ENCODE measurements around the gene TRMT1. TPM values are rescaled to one million over a fixed set of nuclear protein-coding genes. Genes with fewer than 3 reads are reported as not detected.
A peak's percentile ranks its signal among the peaks of the same experiment; 100 is the strongest.

Gene TRMT1
- total RNA-seq, 1 experiment from 2014 or later: 35.1 TPM

DNA sequence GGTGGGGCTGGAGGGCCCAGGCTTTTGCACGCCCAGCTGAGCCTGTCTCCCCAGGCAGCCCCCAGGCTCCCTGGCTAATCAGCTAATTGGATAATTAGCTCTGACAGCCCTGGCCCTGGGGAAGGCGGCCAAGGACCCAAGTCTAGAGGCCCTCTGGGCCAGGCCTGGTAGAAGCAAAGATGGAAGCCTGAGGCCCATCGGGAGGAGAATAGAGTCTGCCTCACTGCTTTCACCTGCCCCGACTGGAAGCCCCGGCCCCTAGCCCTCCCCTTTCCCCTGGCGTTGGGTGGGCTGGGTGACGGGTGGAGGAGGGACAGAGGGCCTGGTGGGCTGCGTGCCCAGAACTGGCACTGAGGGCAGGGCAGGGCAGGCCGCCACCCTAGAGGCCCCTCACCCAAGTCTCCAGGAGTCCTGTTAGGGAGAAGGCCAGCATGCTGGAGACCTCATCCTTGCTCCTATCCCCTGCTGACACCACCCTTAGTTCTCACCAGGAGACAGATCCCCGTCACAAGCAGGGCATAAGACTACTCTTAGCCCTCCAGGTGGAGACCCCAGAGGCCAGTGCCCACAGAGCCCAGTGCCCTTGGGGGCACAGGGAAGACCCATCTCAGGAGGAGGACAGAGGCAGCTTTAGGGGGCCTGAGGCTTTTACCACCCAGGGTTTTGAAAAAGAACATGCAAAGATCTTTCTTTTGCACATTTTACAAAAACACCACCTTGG lies 25.9 kb downstream of the TRMT1 start:
- DNase-seq (ENCODE audit: low spot score): no peak

DNA sequence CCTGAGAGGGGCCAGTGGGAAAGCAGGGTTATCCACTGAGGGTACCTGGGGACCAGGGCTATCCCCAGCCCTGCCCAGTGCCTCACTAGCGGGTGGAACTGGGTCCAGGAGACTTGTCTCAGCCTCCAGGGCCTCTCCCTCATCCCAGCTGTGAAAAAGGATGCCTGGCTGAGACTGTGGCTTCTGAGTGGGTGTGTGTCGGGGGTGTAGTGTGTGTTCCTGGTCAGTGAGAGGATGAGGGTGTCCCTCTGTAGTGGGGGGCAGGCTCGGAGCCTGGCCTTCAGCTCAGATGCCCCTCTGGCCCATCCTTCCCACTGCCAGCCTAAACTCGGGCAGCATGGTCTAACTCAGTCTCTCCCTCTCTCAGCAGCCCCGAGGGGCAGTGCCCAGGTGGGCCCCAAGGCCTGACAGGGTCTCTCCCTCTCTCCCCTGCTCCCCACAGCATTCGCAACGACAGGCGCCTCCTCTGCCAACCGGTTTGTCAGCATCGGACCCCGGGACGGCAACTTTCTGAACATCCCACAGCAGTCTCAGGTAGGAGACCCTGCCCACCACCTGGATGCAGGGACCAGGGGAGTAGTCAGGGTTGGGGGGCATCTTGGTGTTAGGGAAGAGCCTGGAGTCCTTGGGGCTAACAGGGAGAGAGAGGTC lies 26.6 kb downstream of the TRMT1 start:
- no peak for DNase-seq (ENCODE audit: low spot score)

DNA sequence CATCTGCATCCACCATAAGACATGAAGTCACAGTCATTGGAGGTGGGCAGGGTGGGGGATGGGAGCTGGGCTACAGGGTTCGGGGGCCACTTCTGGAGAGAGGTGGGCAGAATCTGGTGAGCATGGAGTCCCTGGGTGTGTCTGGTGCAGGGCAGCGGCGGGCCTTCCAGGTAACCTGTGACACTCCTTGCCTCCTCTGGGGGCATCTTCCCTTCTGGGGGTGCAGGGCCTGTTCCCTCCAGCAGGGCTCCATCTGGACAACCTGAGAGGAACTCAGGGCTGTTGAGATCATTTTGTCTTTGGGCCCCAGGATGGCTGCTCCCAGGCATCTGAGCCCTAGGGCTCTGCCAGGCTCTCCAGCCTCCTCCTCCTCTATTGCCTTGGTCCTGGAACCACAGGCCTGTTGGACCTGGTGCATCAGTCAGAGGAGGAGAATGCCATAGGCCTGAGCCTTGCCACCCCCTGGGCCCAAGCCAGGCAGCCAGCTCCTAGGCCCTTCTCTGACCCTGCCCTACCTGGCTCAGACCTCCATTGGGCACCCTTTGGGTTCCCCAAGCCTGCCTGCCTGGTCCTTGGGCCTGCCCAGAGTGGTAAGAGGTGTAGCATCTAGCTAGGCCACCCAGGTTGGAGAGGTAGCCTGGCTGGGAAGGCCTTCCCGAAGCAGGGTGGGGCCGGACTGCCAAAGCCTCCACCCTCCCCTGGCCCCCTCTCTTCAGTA lies 27.2 kb downstream of the TRMT1 start:
- peak; percentile 23 for DNase-seq (ENCODE audit: low spot score)

DNA sequence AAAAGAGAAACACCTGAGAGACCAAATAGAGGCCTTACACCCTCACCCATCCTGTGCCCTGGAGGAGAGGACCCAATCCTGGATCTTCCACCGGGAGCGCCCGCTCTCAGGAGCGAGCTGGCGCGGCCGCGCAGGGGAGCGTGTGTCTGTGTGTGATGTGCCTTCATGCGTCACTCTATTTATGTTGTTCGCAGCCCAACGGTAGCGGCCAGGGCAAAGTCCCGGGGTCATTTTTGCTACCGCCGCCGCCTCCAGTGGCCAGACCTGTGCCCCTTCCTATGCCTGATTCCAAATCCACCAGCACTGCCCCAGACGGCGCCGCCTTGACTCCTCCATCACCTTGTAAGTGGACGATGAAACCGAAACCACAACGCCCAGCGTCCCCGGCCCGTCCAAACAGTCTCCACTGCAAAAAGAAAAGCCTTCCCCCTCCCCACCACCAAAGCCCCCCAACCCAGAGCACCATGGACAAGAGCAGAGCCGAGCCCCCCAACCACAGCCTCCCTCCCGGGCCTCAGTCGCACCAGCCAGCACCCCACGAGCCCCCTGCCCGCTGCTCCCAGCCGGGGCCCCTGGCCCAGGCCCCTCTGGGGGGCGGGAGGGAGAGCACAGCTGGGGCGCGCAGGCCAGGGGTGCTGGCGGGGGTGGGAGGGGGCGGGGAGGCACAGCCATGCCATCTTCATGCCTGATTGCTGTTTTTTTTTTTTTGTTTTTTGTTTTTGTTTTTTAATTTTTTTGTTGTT lies 28.6 kb downstream of the TRMT1 start:
- DNase-seq (ENCODE audit: low spot score): no peak

DNA sequence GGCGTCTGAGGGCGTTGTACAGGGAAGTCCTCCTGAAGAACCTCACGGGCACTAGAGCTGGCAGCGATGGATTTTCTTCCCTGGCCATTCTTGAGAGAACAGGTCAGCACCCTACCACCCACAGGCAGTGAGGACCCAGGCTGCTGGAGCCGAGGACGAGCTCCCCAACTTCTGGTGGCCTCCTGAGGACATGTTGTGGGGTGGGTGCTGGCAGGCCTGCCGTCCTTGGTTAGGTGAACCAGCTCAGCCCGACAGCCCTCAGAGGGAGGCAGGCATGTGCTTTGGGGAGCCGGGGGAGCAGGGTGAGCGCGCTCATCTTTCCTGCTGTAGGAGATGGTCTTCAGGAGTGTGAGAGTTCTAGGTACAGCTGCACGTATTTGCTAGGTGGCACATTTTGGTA lies 29.2 kb downstream of the TRMT1 start:
- DNase-seq (ENCODE audit: low spot score): no peak

DNA sequence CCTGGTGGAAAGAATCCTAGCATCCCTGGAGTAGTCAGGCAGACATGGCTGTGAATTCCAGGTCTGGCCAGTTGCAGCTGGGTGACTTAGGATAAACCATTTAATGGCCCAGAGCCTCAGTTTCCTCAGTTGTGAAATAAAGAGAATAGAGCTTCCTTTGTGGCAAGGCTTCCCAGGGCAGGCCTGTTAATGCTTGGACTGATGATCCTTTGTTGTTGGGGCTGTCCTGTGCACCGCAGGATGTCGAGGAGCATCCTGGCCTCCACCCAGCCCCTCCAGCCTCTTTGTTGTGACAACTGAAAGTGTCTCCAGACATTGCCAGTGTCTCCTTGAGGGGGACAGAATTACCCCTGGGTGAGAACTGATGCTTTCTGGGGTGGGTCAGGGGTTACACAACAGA lies 30.2 kb downstream of the TRMT1 start:
- no peak for DNase-seq (ENCODE audit: low spot score)

DNA sequence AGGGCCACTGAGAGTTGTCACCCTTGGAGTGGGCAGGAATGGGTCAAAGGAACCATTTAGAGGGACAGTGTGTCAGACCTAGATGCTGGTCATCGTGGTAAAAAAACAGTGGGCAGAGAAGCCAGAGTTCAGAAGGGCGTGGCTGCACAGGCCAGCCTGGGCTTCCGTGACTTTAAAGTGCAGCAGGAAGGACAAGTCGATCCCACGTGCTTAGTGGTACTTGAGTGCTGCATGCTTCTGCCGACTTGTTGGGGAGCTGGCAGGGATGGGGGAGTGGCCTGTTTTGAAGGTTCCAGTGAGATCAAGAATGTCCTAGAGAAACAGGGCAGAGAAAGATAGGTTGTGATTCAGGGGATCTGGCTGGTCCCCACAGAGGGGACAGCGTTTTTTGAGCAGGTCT lies 30.9 kb downstream of the TRMT1 start:
- no peak for DNase-seq (ENCODE audit: low spot score)

DNA sequence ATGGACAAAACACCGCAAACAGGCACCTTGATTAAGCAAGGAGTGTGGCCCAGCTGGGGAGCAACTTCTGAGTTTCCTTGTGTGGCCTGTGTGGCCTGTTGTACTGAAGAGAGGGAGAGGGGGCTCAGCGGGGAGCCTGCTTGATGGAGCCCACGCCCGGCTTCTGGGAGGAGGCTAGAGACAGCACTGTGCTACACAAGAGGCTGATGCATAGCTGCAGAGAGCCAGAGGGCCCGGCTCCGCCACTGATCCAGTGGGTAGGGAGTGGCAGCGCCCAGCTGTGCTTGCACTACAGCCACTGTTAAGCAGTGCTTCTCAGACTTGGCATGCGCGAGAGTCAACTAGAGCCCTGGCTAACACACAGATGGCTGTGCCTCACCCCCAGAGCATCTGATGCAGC lies 32.9 kb downstream of the TRMT1 start:
- DNase-seq (ENCODE audit: low spot score): no peak

DNA sequence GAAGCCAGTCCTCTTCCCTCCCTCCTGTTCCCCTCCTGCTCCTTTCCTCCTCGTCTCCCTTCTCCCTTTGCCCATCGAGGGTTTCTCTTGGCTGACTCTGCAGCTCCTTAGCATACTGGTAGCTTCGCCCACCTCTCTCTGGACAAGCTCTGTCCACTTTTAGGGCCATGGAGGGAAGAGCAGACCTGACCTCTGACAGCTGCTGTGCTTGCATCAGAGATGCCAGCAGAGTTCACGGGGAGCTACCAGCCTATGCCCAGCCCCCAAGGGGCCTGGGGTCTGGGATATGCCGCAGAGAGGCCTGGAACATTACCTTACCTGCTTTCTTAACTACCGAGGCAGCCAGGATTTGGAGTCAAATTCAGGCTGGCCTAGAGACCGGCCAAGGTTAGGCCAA lies 33.5 kb downstream of the TRMT1 start:
- DNase-seq (ENCODE audit: low spot score): no peak

DNA sequence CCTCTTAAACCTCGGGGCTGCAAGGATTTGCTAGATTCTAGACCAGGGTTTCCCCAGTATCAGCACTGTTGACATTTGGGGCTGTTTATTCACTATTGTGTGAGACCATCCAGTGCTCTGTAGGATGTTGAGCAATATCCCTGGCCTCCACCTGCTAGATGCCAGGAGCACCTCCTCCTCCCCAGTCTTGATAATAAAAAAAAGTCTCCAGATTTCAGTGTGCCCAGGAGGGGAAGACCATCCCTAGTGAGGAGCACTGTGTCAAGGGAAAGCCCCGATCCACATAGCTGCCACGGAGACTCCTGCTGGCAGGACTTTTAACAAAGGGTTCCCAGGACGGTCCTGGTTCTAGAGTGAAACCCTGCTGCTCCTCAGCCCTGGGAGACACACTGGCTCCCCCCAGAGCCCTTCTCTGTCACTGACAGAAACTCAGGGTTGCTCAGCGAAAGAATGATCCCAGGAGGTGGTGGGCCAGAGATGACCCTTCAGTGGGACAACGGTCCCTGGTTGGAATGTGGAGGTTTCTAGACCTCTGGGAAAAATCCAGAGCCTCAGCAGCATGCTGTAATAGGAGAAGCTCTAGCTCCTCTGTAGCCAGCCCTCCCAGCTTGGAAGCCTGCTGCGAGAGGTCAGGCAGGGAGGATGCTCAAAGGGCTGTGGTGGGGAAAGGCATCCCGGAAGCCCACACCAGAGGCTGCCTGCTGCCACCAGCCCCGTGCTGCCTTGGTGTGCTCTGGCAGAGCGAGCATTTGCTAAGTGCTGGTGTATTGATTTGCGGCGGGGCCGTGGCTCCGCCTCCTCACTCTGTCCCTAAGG lies 34.1 kb downstream of the TRMT1 start:
- no peak for DNase-seq (ENCODE audit: low spot score)

DNA sequence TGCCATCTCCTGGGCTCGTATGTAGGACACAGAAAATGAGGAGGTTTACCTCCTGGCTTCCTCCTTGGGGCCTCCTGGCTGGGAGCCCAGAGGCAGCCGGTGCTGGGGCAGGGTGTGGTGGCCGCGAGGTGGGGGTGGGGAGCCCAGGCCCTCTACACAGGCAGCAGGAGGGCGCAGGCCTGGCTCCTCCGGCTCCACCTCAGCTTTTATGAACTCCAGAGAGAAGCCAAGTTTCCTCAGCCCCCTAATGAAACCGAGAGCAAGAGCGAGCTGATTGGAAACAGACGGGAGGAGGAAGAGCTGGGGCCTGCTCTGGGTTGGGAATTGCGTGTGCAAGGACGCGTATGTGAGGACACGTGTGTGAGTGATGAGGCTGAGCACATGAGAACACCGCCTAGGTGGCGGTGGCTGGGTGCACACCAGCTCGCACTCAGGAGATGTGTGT lies 37.0 kb downstream of the TRMT1 start:
- peak; percentile 46 for DNase-seq (ENCODE audit: low spot score)

DNA sequence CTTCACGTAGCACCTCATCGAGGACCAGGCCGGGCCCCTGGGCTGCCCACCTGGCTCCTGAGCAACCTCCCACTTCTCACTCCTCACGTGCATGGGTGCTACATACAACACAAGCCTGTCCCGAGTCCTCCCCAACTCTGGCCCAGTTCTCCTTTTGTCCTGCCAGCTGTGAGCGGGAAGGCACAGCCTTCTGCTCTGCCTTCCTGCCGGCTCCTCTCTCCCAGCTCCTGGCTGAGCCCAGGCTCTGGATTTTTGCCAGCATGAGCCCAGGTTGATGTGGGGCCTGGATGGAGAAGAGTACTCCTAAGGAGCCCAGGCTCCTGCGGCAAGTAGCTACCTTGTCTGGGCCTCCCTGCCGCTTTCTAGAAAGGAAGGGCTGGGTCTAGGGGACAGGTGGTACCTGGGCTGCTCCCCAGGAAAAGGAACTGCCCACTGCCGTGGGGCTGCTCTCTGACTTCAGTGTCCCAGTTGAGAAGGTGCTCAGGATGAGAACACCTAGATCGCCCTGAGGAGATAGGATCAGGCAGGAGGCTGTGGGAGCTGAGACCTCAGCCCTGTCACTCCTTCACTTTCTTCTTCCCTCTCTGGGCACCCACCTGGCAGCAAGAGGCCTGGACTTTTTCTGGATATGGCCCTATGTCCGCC lies 37.5 kb downstream of the TRMT1 start:
- no peak for DNase-seq (ENCODE audit: low spot score)

DNA sequence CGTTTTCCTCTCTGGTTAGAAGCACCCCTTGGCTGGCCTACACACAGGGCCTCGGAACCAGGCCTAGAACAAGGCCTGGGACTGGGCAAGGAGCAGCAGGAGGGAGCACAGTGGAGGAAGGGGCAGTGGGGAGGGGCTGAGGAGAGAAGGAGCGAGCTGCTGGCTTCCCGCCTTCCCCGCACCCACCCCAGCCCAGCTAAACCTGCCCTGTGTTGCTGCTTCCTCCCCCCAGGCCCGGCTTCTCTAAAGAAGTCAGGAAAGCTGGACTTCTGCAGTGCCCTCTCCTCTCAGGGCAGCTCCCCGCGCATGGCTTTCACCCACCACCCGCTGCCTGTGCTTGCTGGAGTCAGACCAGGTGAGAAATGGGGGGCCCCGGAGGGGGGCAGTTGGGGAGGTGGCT lies 38.2 kb downstream of the TRMT1 start:
- no peak for DNase-seq (ENCODE audit: low spot score)

DNA sequence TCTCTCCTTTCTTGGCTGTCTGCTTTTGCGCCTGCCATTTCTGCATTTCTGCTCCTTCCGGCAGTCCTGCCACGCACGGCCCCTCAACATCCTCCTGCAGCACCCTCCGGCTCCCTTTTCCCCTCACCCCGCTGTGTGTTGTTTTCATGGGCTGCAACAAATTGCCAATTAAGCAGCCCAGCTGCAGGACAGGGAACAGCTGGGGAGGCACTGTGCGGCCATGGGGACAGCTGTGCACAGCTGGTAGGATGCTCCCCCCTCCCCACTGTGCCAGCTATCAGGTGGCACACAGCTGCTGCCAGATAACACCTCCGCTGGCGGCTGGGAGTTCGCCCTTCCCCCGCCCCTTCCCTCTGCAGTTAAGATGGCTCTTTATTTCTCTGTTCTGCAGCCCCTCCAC lies 39.3 kb downstream of the TRMT1 start:
- DNase-seq (ENCODE audit: low spot score): no peak

DNA sequence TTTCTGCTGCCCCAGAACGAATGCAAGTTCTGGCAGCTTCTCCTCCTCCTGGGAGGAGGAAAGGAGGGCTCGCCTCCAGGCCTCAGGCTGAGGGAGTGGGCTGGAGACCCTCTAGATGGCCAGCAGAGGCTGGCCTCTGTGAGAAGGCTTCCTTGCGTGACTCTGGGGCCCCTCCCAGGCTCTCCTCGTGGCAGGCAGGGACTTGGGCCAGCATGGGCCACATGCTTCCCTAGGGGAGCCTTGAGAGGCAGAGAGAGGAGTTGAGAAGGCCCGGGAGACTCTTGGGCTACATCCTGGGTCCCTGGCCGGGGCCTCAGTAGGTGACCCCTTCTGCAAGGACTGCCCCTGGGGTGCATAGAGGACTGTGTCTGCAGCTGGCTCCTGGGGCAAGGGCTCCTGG lies 39.8 kb downstream of the TRMT1 start:
- no peak for DNase-seq (ENCODE audit: low spot score)

DNA sequence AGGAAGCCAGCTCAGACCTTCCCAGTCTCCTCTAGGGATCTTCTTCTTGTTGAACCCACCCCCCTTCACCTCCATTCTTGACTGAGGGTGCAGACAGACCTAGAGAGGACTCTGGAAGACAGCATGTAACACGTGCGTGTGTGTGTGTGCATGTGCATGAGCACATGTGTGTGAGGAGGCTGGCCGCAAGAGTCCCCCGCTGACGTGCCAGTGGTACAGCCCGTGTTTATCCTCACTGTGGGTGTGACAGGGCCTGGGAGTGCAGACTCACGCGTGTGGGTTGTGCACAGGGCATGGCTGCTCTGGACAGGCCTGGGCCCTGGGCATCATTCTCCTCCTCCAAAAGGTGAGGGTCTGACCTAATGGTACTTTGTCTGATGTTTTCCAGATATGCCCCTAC lies 40.2 kb downstream of the TRMT1 start:
- DNase-seq (ENCODE audit: low spot score): no peak

DNA sequence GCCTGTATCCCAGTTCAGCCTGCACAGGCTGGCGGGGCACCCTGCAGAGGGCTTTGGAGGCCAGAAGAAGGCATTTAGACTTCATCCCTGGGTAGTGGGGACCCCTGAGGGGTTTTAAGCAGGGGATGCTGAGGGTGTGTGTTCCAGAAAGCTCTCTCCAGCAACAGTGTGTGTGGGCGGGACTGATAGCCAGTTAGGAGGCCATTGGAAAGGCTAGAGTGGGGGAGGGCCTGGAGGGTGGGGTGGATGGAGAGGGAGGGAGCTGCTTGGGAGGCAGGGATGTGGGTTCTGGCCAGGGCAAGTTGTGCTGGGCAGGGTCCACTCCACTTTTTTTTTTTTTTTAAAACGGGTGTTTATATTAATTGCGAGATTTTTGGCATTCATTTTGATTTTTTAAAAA lies 42.2 kb downstream of the TRMT1 start:
- DNase-seq (ENCODE audit: low spot score): no peak

DNA sequence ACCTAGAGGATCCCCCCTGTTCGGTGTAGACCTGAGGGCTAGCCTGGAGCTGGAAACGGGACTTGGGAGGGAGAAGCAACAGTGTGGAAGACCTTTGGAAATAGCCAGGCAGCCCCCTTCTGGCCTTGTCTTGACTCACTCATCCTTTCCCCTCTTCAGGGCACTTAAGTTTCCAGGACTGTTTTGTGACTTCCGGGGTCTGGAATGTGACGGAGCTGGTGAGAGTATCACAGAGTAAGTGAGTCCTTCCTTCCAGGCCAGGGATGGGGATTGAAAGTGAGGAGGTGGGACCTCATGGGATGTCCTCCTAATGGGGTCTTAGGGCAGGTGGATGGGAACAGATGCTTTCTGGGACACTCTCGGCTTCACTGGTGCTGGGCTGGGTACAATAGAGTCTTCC lies 43.3 kb downstream of the TRMT1 start:
- no peak for DNase-seq (ENCODE audit: low spot score)

DNA sequence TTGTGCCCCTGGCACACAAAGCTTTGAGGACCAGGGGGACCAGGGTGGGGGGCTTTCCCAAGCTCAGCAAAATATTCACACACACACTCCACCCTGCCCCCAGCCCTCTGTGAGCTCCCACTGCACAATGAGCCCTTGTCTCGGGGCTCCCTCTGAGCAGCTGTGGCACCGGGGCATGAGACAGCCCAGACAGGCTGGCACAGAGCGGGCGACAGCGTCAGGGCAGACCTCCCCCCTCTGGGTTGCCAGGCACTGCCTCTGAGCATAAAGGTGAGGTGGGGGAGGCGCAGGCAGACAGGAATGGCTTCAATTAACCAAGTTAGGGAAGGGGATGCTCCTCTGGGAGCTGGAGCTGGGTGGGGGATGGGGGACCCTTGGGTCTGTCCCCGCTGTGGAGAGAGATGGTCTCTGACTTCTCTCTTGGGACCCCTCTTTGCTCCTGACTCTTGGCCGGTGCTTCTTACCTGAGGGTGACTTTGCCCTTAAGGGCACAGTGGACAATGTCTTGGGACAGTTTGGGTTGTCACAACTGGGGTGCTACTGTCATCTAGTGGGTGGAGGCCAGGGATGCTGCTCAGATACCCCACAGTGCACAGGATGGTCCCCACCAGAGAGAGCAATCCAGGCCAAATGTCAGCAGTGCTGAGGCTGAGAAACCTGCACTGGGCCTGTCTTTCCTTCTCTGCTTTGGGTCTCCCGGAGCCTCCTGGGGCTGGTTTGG lies 44.2 kb downstream of the TRMT1 start:
- no peak for DNase-seq (ENCODE audit: low spot score)

DNA sequence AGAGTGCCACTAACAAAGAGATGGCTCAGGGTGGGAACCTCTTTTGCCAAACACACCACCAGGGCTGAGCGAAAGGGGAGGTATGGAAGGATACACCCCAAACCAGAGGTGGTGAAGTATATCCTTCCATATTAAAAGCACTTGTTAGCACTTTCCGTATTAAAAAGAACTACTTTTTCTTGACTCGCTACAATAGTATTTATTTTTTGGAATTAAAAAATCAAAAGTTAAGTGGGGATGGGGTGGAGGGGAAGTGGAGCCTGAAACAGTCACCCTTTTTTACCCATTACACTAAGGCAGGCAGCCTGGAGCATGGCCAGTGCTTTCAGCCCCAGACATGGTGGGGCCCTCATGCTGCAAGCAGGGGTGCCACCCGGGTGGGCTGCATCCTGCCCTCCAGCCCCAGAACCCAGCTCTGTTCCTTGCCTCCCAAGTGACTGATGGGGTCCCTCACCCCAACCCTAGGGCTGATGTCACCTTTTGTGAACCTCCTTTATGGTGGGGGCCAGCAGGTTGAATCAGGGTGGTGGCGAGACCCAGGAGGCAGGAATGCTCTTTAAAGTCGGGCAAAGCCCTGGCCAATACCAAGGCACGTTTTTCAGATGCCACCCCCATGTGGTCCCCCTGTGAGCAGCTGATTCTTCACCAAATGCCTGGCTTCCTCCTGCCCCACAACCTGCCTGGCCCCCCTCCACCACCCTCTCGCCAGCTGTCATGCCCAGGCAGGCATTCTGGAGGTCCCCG lies 44.9 kb downstream of the TRMT1 start:
- no peak for DNase-seq (ENCODE audit: low spot score)
